ENCODE data around the gene MCMBP. TPM values are rescaled to one million over a fixed set of nuclear protein-coding genes. Genes with fewer than 3 reads are reported as not detected.
"Not testable (repeated sequence)": the region's sequence is repeated elsewhere in the genome, so short reads cannot be mapped to it uniquely, and the experiment has no call there.

Gene MCMBP
- total RNA-seq, 4 donors from 2014 or later, result 24.2 to 54.9 (median 41.8) TPM

DNA sequence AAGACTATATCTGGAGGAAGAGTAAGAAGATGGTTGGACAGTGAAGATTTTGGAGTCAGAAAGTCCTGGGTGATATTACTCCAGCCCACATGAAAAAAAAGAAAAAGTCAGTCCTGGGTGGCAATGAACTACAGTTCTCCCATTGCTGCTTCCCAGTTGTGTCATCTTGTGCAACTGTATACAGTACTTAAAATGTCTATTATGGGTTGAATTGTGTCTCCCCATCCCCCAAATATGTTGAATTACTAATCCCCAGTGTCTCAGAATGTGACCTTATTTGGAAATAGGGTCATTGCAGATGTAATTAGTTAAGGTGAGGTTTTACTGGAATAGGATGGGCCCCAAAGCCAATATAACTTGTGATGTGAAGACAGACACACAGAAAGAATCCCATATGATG, 35.5 kb upstream of the MCMBP start:
- Histone ChIP-seq H3K27me3 (no peaks in the 10 kb centered on the region), H3K9me3 (no peaks in the 10 kb centered on the region), H3K36me3 (peaks cover 0 to 99% (median 21%) of the 10 kb centered on the region in 3 donors), H3K4me1 (no peaks in the 10 kb centered on the region), H3K4me3 (no peak overlapping the region), H3K27ac (no peak overlapping the region)
- TF ChIP-seq POLR2A (IDR thresholded peaks at IDR 0.05), result no peak
- TF ChIP-seq, protein P1, sequence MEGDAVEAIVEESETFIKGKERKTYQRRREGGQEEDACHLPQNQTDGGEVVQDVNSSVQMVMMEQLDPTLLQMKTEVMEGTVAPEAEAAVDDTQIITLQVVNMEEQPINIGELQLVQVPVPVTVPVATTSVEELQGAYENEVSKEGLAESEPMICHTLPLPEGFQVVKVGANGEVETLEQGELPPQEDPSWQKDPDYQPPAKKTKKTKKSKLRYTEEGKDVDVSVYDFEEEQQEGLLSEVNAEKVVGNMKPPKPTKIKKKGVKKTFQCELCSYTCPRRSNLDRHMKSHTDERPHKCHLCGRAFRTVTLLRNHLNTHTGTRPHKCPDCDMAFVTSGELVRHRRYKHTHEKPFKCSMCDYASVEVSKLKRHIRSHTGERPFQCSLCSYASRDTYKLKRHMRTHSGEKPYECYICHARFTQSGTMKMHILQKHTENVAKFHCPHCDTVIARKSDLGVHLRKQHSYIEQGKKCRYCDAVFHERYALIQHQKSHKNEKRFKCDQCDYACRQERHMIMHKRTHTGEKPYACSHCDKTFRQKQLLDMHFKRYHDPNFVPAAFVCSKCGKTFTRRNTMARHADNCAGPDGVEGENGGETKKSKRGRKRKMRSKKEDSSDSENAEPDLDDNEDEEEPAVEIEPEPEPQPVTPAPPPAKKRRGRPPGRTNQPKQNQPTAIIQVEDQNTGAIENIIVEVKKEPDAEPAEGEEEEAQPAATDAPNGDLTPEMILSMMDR (IDR thresholded peaks at IDR 0.05), result no peak
- intact Hi-C loops (cut with DNase I), result no loop called here
- no peak for DNase-seq

DNA sequence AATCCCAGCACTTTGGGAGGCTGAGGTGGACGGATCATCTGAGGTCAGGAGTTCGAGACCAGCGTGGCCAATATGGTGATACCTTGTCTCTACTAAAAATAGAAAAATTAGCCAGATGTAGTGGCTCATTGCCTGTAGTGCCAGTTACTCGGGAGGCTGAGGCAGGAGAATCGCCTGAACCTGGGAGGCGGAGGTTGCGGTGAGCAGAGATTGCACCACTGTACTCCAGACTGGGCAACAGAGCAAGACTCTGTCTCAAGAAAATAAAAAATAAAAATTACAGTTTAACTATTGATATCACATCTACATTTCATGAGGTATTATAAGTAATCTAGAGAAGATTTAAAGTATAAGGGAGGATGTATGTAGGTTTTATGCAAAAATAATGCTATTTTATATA, 35.1 kb upstream of the MCMBP start:
- H3K36me3 ChIP-seq, result peaks cover 0 to 99% (median 21%) of the 10 kb centered on the region in 3 donors
- WGBS, 2 donors, result 91 to 98% methylated on average over 7 of the region's 7 CpGs
- intact Hi-C loops (cut with DNase I); H3K4me3 ChIP-seq; H3K9me3 ChIP-seq; DNase-seq; H3K27ac ChIP-seq; H3K4me1 ChIP-seq; H3K27me3 ChIP-seq: not testable (repeated sequence)

DNA sequence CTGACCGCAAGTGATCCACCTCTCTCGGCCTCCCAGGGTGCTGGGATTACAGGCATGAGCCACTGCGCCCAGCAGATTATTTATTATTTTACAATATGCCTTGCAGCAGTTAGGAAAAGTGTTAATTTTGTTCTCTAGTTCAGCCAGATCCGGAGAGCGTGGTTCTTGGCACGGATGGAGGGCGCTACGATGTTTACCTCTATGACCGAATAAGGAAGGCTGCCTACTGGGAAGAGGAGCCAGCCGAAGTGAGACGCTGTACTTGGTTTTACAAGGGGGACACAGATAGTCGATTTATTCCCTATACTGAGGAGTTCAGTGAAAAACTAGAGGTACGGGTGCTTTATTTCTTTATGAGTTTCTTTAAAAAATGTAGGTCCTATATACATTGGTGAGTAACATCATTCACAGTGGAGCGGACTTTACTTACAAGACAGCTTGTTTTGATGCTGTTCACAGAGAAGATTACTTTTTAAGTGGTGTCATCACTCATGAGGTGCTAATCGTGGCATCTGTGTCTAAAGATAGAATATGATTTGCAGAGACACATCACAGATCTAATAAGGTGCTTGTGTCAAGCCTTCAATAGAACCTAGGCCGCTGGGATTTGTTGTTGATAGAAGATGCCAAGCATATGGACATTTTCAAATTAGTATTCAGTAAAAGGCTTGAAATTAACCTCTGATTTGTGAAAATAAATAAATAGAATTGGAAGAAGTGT, 31.5 kb upstream of the MCMBP start:
- peaks cover 0 to 10% (median 0%) of the 10 kb centered on the region in 3 donors for H3K4me1 ChIP-seq
- H3K36me3 ChIP-seq, result peaks cover 0 to 90% (median 21%) of the 10 kb centered on the region in 3 donors
- H3K27me3 ChIP-seq, result no peaks in the 10 kb centered on the region
- TF ChIP-seq, protein P1 (IDR thresholded peaks at IDR 0.05), result no peak
- TF ChIP-seq POLR2A (IDR thresholded peaks at IDR 0.05), result no peak
- H3K4me3 ChIP-seq, result no peak overlapping the region
- DNase-seq, result no peak
- H3K9me3 ChIP-seq, result no peaks in the 10 kb centered on the region
- 85 to 91% methylated on average over 16 of the region's 16 CpGs for WGBS, 2 donors
- intact Hi-C loops (cut with DNase I), result no loop called here
- no peak overlapping the region for H3K27ac ChIP-seq

DNA sequence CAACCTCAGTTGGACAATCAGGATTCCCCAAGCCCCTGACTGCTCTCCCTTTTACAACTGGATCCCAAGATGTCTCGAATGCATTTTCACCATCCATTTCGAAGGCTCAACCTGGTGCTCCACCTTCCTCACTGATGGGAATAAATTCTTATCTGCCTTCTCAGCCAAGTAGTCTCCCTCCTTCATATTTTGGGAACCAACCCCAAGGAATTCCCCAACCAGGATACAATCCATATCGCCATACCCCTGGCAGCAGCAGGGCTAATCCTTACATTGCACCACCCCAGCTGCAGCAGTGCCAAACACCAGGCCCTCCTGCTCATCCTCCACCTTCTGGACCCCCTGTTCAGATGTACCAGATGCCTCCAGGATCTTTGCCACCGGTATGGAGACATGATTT, 25.9 kb upstream of the MCMBP start:
- DNase-seq, result no peak
- Histone ChIP-seq H3K9me3 (no peaks in the 10 kb centered on the region), H3K27me3 (no peaks in the 10 kb centered on the region), H3K4me3 (no peak overlapping the region), H3K27ac (no peak overlapping the region), H3K4me1 (peaks cover 26 to 51% (median 33%) of the 10 kb centered on the region in 3 donors), H3K36me3 (peaks cover 0 to 46% (median 5%) of the 10 kb centered on the region in 3 donors)
- whole genome bisulfite sequencing, 2 donors, result 83% methylated on average over 4 of the region's 4 CpGs
- intact Hi-C loops (cut with DNase I), result no loop called here
- TF ChIP-seq, protein P1 (IDR thresholded peaks at IDR 0.05), result no peak
- no peak for TF ChIP-seq POLR2A (IDR thresholded peaks at IDR 0.05)

DNA sequence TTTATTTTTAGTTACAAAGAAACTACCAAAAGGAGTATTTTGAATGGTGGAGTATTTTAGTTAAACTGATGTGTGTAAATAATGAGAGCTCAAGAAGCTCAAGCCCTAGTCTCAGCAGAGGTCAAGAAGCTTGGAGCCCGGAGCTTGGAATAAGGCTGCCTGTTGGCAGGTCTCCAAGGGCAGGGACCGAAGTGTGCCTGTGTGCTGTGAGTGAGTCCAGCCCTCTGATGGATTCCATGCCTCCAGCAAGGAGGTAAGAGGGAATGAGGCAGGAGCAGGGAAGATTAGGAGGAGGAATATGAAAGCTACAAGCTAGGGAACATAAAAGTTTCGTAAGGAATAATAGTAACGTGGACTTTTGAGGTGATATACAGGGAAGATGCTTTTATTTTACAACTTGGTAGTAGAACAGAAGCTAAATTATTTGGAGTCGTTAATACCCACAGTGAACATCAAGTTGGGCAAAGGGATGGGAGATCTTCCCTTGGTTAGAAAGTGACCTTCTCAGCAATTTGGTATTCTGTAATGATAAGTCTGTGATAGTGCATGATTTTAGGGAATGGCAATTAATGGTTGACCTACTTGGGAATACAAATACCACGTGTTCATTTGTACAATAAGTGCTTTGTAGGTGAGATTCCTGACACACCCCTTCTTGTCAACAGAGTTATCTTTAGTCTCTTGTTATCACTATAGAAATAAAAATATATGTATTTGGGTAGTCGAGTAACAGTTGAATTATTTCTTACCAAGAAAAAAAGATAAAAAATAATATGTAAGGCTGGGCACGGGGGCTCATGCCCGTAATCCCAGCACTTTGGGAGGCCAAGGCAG, 24.5 kb upstream of the MCMBP start:
- 65 to 68% methylated on average over 9 of the region's 9 CpGs for WGBS, 2 donors
- no peak for DNase-seq
- TF ChIP-seq, protein P1 (IDR thresholded peaks at IDR 0.05), result no peak
- TF ChIP-seq POLR2A (IDR thresholded peaks at IDR 0.05), result no peak
- Histone ChIP-seq H3K4me3 (no peak overlapping the region), H3K27ac (peak overlapping the region in 2 of 4 donors; percentile 62 to 64), H3K9me3 (no peaks in the 10 kb centered on the region), H3K27me3 (no peaks in the 10 kb centered on the region), H3K36me3 (peaks cover 0 to 32% (median 4%) of the 10 kb centered on the region in 3 donors), H3K4me1 (peaks cover 34 to 59% (median 39%) of the 10 kb centered on the region in 3 donors)
- intact Hi-C loops (cut with DNase I), result no loop called here

Measured in esophagus squamous epithelium (tissue), 5 donors.